Neural crest cell (in vitro differentiated cells): ENCODE data around the gene CNTNAP4. TPM values are rescaled to one million over a fixed set of nuclear protein-coding genes. Genes with fewer than 3 reads are reported as not detected.

ENCODE experiments used
- DNase-seq: peaks from one replicate; pipeline ENCODE4 v3.0.0; 2021; ENCODE audit warnings: low read depth, mixed read lengths, low spot score
- H3K27ac Mint-ChIP-seq: one replicate; pipeline ENCODE4 v1.8.0; 2021; ENCODE audit warnings: mild to moderate bottlenecking, mixed read lengths; ENCODE audit not compliant: unreplicated experiment
- H3K27me3 Mint-ChIP-seq: 2 replicates; pipeline ENCODE4 v1.8.0; 2021; ENCODE audit warnings: low read depth, mild to moderate bottlenecking, mixed read lengths
- H3K36me3 Mint-ChIP-seq: 2 replicates; pipeline ENCODE4 v1.8.0; 2021; ENCODE audit warnings: low read depth, mild to moderate bottlenecking, mixed read lengths
- H3K4me1 Mint-ChIP-seq: 2 replicates; pipeline ENCODE4 v1.8.0; 2021; ENCODE audit warnings: mixed read lengths
- H3K4me3 Mint-ChIP-seq: one replicate; pipeline ENCODE4 v1.8.0; 2021; ENCODE audit warnings: mild to moderate bottlenecking, mixed read lengths
- H3K9me3 Mint-ChIP-seq: 2 replicates; pipeline ENCODE4 v1.8.0; 2021; ENCODE audit warnings: mixed read lengths
- CTCF ChIP-seq: fragments of 200-600 bp; sonication (generic); conservative IDR thresholded peaks from 2 replicates; pipeline ENCODE4 v1.5.0; 2021; ENCODE audit warnings: antibody characterized with exemption, mild to moderate bottlenecking
- total RNA-seq: library from RNA; stranded (reverse); gene quantifications from 2 replicates; pipeline ENCODE4 v1.2.1, GENCODE V29; 2021

CNTNAP4 gene
- total RNA-seq, 1 donor from 2014 or later, result 0.07 TPM

GRCh38 chr16:76336112-76336511, 58.9 kb downstream of the CNTNAP4 start:
- peaks cover 4% of the 10 kb centered on the region for H3K27me3 Mint-ChIP-seq
- peaks cover 4% of the 10 kb centered on the region for H3K36me3 Mint-ChIP-seq
- H3K27ac Mint-ChIP-seq, result no peak overlapping the region
- H3K4me1 Mint-ChIP-seq, result peaks cover 12% of the 10 kb centered on the region
- H3K9me3 Mint-ChIP-seq, result peaks cover 14% of the 10 kb centered on the region
- DNase-seq, result no peak
- no peak overlapping the region for H3K4me3 Mint-ChIP-seq
- no peak for TF ChIP-seq CTCF

- Mint-ChIP-seq H3K4me3 (no peak overlapping the region), H3K27me3 (peaks cover 4% of the 10 kb centered on the region), H3K27ac (no peak overlapping the region), H3K36me3 (peaks cover 4% of the 10 kb centered on the region), H3K9me3 (peaks cover 12% of the 10 kb centered on the region), H3K4me1 (peaks cover 12% of the 10 kb centered on the region)
- TF ChIP-seq CTCF, result no peak
- no peak for DNase-seq
Measured at GRCh38 chr16:76338472-76338871, 61.3 kb downstream of the CNTNAP4 start.

GRCh38 chr16:76343769-76344168, 66.6 kb downstream of the CNTNAP4 start:
- H3K36me3 Mint-ChIP-seq, result no peaks in the 10 kb centered on the region
- H3K27ac Mint-ChIP-seq, result no peak overlapping the region
- H3K4me3 Mint-ChIP-seq, result no peak overlapping the region
- H3K4me1 Mint-ChIP-seq, result no peaks in the 10 kb centered on the region
- no peak for DNase-seq
- no peak for TF ChIP-seq CTCF
- H3K27me3 Mint-ChIP-seq, result no peaks in the 10 kb centered on the region
- H3K9me3 Mint-ChIP-seq, result no peaks in the 10 kb centered on the region

- Mint-ChIP-seq H3K4me1 (no peaks in the 10 kb centered on the region), H3K4me3 (no peak overlapping the region), H3K9me3 (no peaks in the 10 kb centered on the region), H3K27ac (no peak overlapping the region), H3K36me3 (no peaks in the 10 kb centered on the region), H3K27me3 (no peaks in the 10 kb centered on the region)
- DNase-seq, result no peak
- no peak for TF ChIP-seq CTCF
Measured at GRCh38 chr16:76345163-76345661, 68.0 kb downstream of the CNTNAP4 start.

GRCh38 chr16:76346210-76346609, 69.0 kb downstream of the CNTNAP4 start:
- Mint-ChIP-seq H3K4me1 (no peaks in the 10 kb centered on the region), H3K9me3 (no peaks in the 10 kb centered on the region), H3K4me3 (no peak overlapping the region), H3K27me3 (no peaks in the 10 kb centered on the region), H3K36me3 (no peaks in the 10 kb centered on the region), H3K27ac (no peak overlapping the region)
- DNase-seq, result no peak
- TF ChIP-seq CTCF, result no peak

- Mint-ChIP-seq H3K4me3 (no peak overlapping the region), H3K27ac (no peak overlapping the region), H3K9me3 (no peaks in the 10 kb centered on the region), H3K4me1 (no peaks in the 10 kb centered on the region), H3K27me3 (no peaks in the 10 kb centered on the region), H3K36me3 (no peaks in the 10 kb centered on the region)
- DNase-seq, result no peak
- TF ChIP-seq CTCF, result no peak
Measured at GRCh38 chr16:76351441-76351840, 74.2 kb downstream of the CNTNAP4 start.
